Spleen (tissue), 11 donors: ENCODE results near the gene DHRSX. TPM values are rescaled to one million over a fixed set of nuclear protein-coding genes. Genes with fewer than 3 reads are reported as not detected.
A peak's percentile ranks its signal among the peaks of the same experiment; 100 is the strongest.
"Not testable (repeated sequence)": the region's sequence is repeated elsewhere in the genome, so short reads cannot be mapped to it uniquely, and the experiment has no call there.

ENCODE experiments used
- DNase-seq: peaks from one replicate; pipeline ENCODE4 v3.0.0-alpha.2; 2020
- H3K27ac ChIP-seq, 8 donors: fragments of 200-600 bp; sonication (generic) in 7 of 8; 1 replicate in 4 of 8; 2 replicates in 4 of 8; pipeline versions ENCODE4 v1.5.0 to v1.8.0; 2016 to 2021; ENCODE audit warnings: inconsistent platforms in 4 of 8, mild to moderate bottlenecking in 4 of 8, moderate library complexity in 1 of 8
- H3K27me3 ChIP-seq, 7 donors: fragments of 200-600 bp; sonication (generic) in 6 of 7; replicated peaks in 1 of 7; 1 replicate in 4 of 7; 2 replicates in 3 of 7; pipeline versions ENCODE4 v1.5.0 to v1.8.0; 2016 to 2021; ENCODE audit warnings: inconsistent platforms in 3 of 7, mild to moderate bottlenecking in 1 of 7
- H3K36me3 ChIP-seq, 6 donors: fragments of 200-600 bp; sonication (generic) in 5 of 6; 1 replicate in 4 of 6; 2 replicates in 2 of 6; pipeline versions ENCODE4 v1.5.0 to v1.8.0; 2016 to 2021; ENCODE audit warnings: inconsistent platforms in 2 of 6
- H3K4me1 ChIP-seq, 6 donors: fragments of 200-600 bp; sonication (generic) in 5 of 6; 1 replicate in 3 of 6; 2 replicates in 3 of 6; pipeline versions ENCODE4 v1.5.0 to v1.8.0; 2016 to 2021; ENCODE audit warnings: inconsistent platforms in 3 of 6
- H3K4me3 ChIP-seq, 8 donors: fragments of 200-600 bp; sonication (generic) in 7 of 8; 1 replicate in 4 of 8; 2 replicates in 4 of 8; pipeline versions ENCODE4 v1.5.0 to v1.8.0; 2016 to 2021; ENCODE audit warnings: inconsistent platforms in 4 of 8, mild to moderate bottlenecking in 4 of 8, moderate library complexity in 2 of 8
- H3K9me3 ChIP-seq, 8 donors: fragments of 200-600 bp; sonication (generic) in 7 of 8; 1 replicate in 4 of 8; 2 replicates in 4 of 8; pipeline versions ENCODE4 v1.5.0 to v1.8.0; 2016 to 2021; ENCODE audit warnings: inconsistent platforms in 4 of 8
- CTCF ChIP-seq, 11 experiments: fragments of 200-600 bp in 7 of 11; fragments of 450-650 bp in 4 of 11; sonication (generic) in 4 of 11; IDR thresholded peaks in 8 of 11; conservative IDR thresholded peaks in 3 of 11; 1 replicate in 7 of 11; 2 replicates in 4 of 11; pipeline versions ENCODE4 v1.4.0 to v1.8.0; 2016 to 2021; ENCODE audit warnings: antibody characterized with exemption in 11 of 11, inconsistent platforms in 4 of 11, mild to moderate bottlenecking in 1 of 11
- POLR2A ChIP-seq, 3 donors: fragments of 450-650 bp; IDR thresholded peaks; one replicate each; pipeline ENCODE4 v1.5.1; 2017; ENCODE audit warnings: antibody characterized with exemption in 3 of 3, mild to moderate bottlenecking in 1 of 3
- POLR2AphosphoS5 ChIP-seq, 3 donors: sonication (generic); formaldehyde crosslinking; IDR thresholded peaks; one replicate each; pipeline ENCODE4 v1.5.1; 2017; ENCODE audit warnings: antibody characterized with exemption in 3 of 3
- WGBS, 5 donors: extraction: QIAGEN DNeasy Blood & Tissue Kit in 3 of 5; methylation state at CpG; one replicate each; pipeline versions ENCODE4 v1.1.5 to v1.1.7; 2013 to 2018; 5-methylcytosine and 5-hydroxymethylcytosine counted together
- intact Hi-C: fragments of 100-400 bp; cut with DNase I; formaldehyde crosslinking; loops from one replicate; pipeline ENCODE4 v1.15.0; 2023; ENCODE audit warnings: low total_unique reads
- polyA plus RNA-seq, 3 donors: library from polyadenylated mRNA; stranded (reverse); fragments of 200-250 nt; gene quantifications; one replicate each; pipeline ENCODE4 v1.2.1, GENCODE V29; 2013
- total RNA-seq, 7 donors: library from RNA; depleted of rRNA in 3 of 7; stranded (reverse); fragments of >200 nt in 3 of 7; fragmentation: NEBNext Ultra II Directional in 4 of 7; extraction: Animal tissue kit (Norgen Biotek cat#: 25700) in 4 of 7; gene quantifications; one replicate each; pipeline versions ENCODE4 v1.1.0 to v1.2.1, GENCODE V29; 2016 to 2021
- donor health status: healthy with polysubstance abuse.
- donor health status: DM: no; HTN: no; CAD: no; lungs with moderate emphysema.
- donor health status: DM: no; HTN: no; CAD: no.
- donor health status: Bipolar disorder and iron deficiency.
- donor health status: healthy.
- donor health status: DM: no; HTN: no; CAD: no.
- donor health status: DM: yes; HTN: yes; CAD: no.

DHRSX gene
- total and polyA plus RNA-seq, 10 donors, result 5.5 to 29.6 (median 23.2) TPM

- intact Hi-C loops, result no loop called here
- peak overlapping the region in 5 of 8 donors; percentile 28 to 45 (median 39) for H3K27ac ChIP-seq
- no peaks in the 10 kb centered on the region for H3K27me3 ChIP-seq
- no peak for TF ChIP-seq POLR2AphosphoS5 (IDR thresholded peaks at IDR 0.05)
- no peak for TF ChIP-seq POLR2A (IDR thresholded peaks at IDR 0.05)
- no peak for TF ChIP-seq CTCF (IDR thresholded peaks at IDR 0.05 in 8 of 11, conservative IDR thresholded peaks at IDR 0.05 in 3 of 11)
- no peaks in the 10 kb centered on the region for H3K4me1 ChIP-seq
- 78 to 91% (median 84%) methylated on average over 12 of the region's 12 CpGs for WGBS, 5 donors
- peaks cover 0 to 10% (median 2%) of the 10 kb centered on the region in 8 donors for H3K9me3 ChIP-seq
- H3K4me3 ChIP-seq, result no peak overlapping the region
- H3K36me3 ChIP-seq, result peaks cover 0 to 62% (median 32%) of the 10 kb centered on the region in 6 donors
- peak; percentile 35 for DNase-seq
Measured at GRCh38 chrX:2484256-2484655, 16.5 kb downstream of the DHRSX start.

GRCh38 chrX:2483398-2484060 is 17.2 kb downstream of the DHRSX start:
- H3K27ac ChIP-seq, result no peak overlapping the region
- 80 to 92% (median 89%) methylated on average over 16 of the region's 16 CpGs for WGBS, 5 donors
- H3K4me3 ChIP-seq, result no peak overlapping the region
- TF ChIP-seq POLR2A (IDR thresholded peaks at IDR 0.05) (no peak), CTCF (IDR thresholded peaks at IDR 0.05 in 8 of 11, conservative IDR thresholded peaks at IDR 0.05 in 3 of 11) (no peak), POLR2AphosphoS5 (IDR thresholded peaks at IDR 0.05) (no peak)
- intact Hi-C loops, result no loop called here
- peaks cover 0 to 57% (median 24%) of the 10 kb centered on the region in 6 donors for H3K36me3 ChIP-seq
- DNase-seq, result peak; percentile 24
- H3K9me3 ChIP-seq, result peaks cover 0 to 10% (median 2%) of the 10 kb centered on the region in 8 donors
- no peaks in the 10 kb centered on the region for H3K27me3 ChIP-seq
- H3K4me1 ChIP-seq, result no peaks in the 10 kb centered on the region

- H3K4me1 ChIP-seq, H3K9me3 ChIP-seq, H3K27ac ChIP-seq, H3K27me3 ChIP-seq, H3K4me3 ChIP-seq, intact Hi-C loops: not testable (repeated sequence)
- 87 to 94% (median 93%) methylated on average over 11 to 12 of the region's 12 CpGs for WGBS, 5 donors
- peak; percentile 16 for DNase-seq
- H3K36me3 ChIP-seq, result peaks cover 0 to 41% (median 5%) of the 10 kb centered on the region in 6 donors
Measured at GRCh38 chrX:2481597-2481996, 19.2 kb downstream of the DHRSX start.

- peaks cover 0 to 31% (median 0%) of the 10 kb centered on the region in 6 donors for H3K36me3 ChIP-seq
- intact Hi-C loops, DNase-seq, H3K27me3 ChIP-seq, H3K27ac ChIP-seq, H3K4me3 ChIP-seq, H3K4me1 ChIP-seq, H3K9me3 ChIP-seq: not testable (repeated sequence)
- 87 to 99% (median 92%) methylated on average over 5 of the region's 5 CpGs for WGBS, 5 donors
Measured at GRCh38 chrX:2479982-2480381, 20.8 kb downstream of the DHRSX start.

- intact Hi-C loops, result no loop called here
- WGBS, 5 donors, result 98 to 100% (median 98%) methylated on average over 10 to 15 of the region's 15 CpGs
- DNase-seq, result peak; percentile 41
Measured at GRCh38 chrX:2479420-2479780, 21.4 kb downstream of the DHRSX start.

More at GRCh38 chrX:2479420-2479780, 21.4 kb downstream of the DHRSX start:
- H3K9me3 ChIP-seq, result peaks cover 0 to 10% (median 2%) of the 10 kb centered on the region in 8 donors
- H3K4me3 ChIP-seq, result no peak overlapping the region
- no peaks in the 10 kb centered on the region for H3K4me1 ChIP-seq
- TF ChIP-seq POLR2A (IDR thresholded peaks at IDR 0.05) (no peak), CTCF (IDR thresholded peaks at IDR 0.05 in 8 of 11, conservative IDR thresholded peaks at IDR 0.05 in 3 of 11) (no peak)
- no peaks in the 10 kb centered on the region for H3K27me3 ChIP-seq
- H3K36me3 ChIP-seq, result peaks cover 0 to 31% (median 0%) of the 10 kb centered on the region in 6 donors
- no peak overlapping the region for H3K27ac ChIP-seq
